GM21381 (cell line): ENCODE measurements around the gene DNAH9.

Source experiments
- ATAC-seq: cut with Tn5 transposase; IDR thresholded peaks from one replicate; pipeline ENCODE4 v1.9.1; 2021; ENCODE audit warnings: mild to moderate bottlenecking, moderate library complexity; ENCODE audit not compliant: unreplicated experiment

DNAH9 gene

GRCh38 chr17:11739351-11739750 is 141.1 kb downstream of the DNAH9 start:
- no peak for ATAC-seq

- no peak for ATAC-seq
These were observed 141.6 kb downstream of the DNAH9 start for GRCh38 chr17:11739848-11740247.

GRCh38 chr17:11742886-11743285 is 144.6 kb downstream of the DNAH9 start:
- ATAC-seq = no peak

GRCh38 chr17:11744696-11745095 is 146.4 kb downstream of the DNAH9 start:
- ATAC-seq = no peak

- no peak for ATAC-seq
These were observed 149.2 kb downstream of the DNAH9 start for GRCh38 chr17:11747441-11747840.

GRCh38 chr17:11757815-11758214 is 159.5 kb downstream of the DNAH9 start:
- no peak for ATAC-seq

GRCh38 chr17:11768106-11768505 is 169.8 kb downstream of the DNAH9 start:
- ATAC-seq = no peak

- no peak for ATAC-seq
These were observed 170.7 kb downstream of the DNAH9 start for GRCh38 chr17:11768981-11769380.

- no peak for ATAC-seq
These were observed 173.8 kb downstream of the DNAH9 start for GRCh38 chr17:11772031-11772430.

- no peak for ATAC-seq
These were observed 181.6 kb downstream of the DNAH9 start for GRCh38 chr17:11779892-11780291.

- no peak for ATAC-seq
These were observed 182.4 kb downstream of the DNAH9 start for GRCh38 chr17:11780621-11781020.

- ATAC-seq = no peak
These were observed 188.6 kb downstream of the DNAH9 start for GRCh38 chr17:11786711-11787438.

GRCh38 chr17:11795906-11796305 is 197.6 kb downstream of the DNAH9 start:
- ATAC-seq = no peak

- ATAC-seq = no peak
These were observed 199.5 kb downstream of the DNAH9 start for GRCh38 chr17:11797803-11798202.

GRCh38 chr17:11803231-11803969 is 205.1 kb downstream of the DNAH9 start:
- ATAC-seq = no peak

GRCh38 chr17:11805138-11805537 is 206.9 kb downstream of the DNAH9 start:
- ATAC-seq = no peak

- ATAC-seq = no peak
These were observed 207.7 kb downstream of the DNAH9 start for GRCh38 chr17:11805952-11806351.

GRCh38 chr17:11807606-11808005 is 209.3 kb downstream of the DNAH9 start:
- ATAC-seq = no peak

GRCh38 chr17:11813278-11813677 is 215.0 kb downstream of the DNAH9 start:
- no peak for ATAC-seq

GRCh38 chr17:11813871-11814270 is 215.6 kb downstream of the DNAH9 start:
- ATAC-seq = no peak

- no peak for ATAC-seq
These were observed 216.5 kb downstream of the DNAH9 start for GRCh38 chr17:11814655-11815262.

GRCh38 chr17:11816409-11816808 is 218.1 kb downstream of the DNAH9 start:
- no peak for ATAC-seq
